ENCODE measurements around the gene TAL2. TPM values are rescaled to one million over a fixed set of nuclear protein-coding genes. Genes with fewer than 3 reads are reported as not detected.
A peak's percentile ranks its signal among the peaks of the same experiment; 100 is the strongest.

Gene TAL2
- total RNA-seq, 4 donors from 2014 or later, result not detected

- Histone ChIP-seq H3K4me3 (no peak overlapping the region), H3K4me1 (no peaks in the 10 kb centered on the region), H3K27me3 (no peaks in the 10 kb centered on the region), H3K27ac (no peak overlapping the region), H3K36me3 (no peaks in the 10 kb centered on the region), H3K9me3 (no peaks in the 10 kb centered on the region)
- no peak for DNase-seq
- no peak for TF ChIP-seq POLR2A (IDR thresholded peaks at IDR 0.05)
- TF ChIP-seq, protein P1, sequence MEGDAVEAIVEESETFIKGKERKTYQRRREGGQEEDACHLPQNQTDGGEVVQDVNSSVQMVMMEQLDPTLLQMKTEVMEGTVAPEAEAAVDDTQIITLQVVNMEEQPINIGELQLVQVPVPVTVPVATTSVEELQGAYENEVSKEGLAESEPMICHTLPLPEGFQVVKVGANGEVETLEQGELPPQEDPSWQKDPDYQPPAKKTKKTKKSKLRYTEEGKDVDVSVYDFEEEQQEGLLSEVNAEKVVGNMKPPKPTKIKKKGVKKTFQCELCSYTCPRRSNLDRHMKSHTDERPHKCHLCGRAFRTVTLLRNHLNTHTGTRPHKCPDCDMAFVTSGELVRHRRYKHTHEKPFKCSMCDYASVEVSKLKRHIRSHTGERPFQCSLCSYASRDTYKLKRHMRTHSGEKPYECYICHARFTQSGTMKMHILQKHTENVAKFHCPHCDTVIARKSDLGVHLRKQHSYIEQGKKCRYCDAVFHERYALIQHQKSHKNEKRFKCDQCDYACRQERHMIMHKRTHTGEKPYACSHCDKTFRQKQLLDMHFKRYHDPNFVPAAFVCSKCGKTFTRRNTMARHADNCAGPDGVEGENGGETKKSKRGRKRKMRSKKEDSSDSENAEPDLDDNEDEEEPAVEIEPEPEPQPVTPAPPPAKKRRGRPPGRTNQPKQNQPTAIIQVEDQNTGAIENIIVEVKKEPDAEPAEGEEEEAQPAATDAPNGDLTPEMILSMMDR (IDR thresholded peaks at IDR 0.05), result no peak
These were observed 19.5 kb downstream of the TAL2 start for GRCh38 chr9:105681724-105682123.

- DNase-seq, result no peak
- no peak overlapping the region for H3K4me3 ChIP-seq
- H3K9me3 ChIP-seq, result no peaks in the 10 kb centered on the region
- H3K36me3 ChIP-seq, result no peaks in the 10 kb centered on the region
- H3K4me1 ChIP-seq, result no peaks in the 10 kb centered on the region
- no peak overlapping the region for H3K27ac ChIP-seq
- no peak for TF ChIP-seq POLR2A (IDR thresholded peaks at IDR 0.05)
- TF ChIP-seq, protein P1 (IDR thresholded peaks at IDR 0.05), result no peak
- no peaks in the 10 kb centered on the region for H3K27me3 ChIP-seq
These were observed 21.5 kb downstream of the TAL2 start for GRCh38 chr9:105683688-105684275.

- H3K9me3 ChIP-seq, result no peaks in the 10 kb centered on the region
- H3K4me3 ChIP-seq, result no peak overlapping the region
- no peaks in the 10 kb centered on the region for H3K27me3 ChIP-seq
- no peaks in the 10 kb centered on the region for H3K36me3 ChIP-seq
- TF ChIP-seq, protein P1 (IDR thresholded peaks at IDR 0.05), result no peak
- no peak for TF ChIP-seq POLR2A (IDR thresholded peaks at IDR 0.05)
- no peak for DNase-seq
- no peaks in the 10 kb centered on the region for H3K4me1 ChIP-seq
- no peak overlapping the region for H3K27ac ChIP-seq
These were observed 24.7 kb downstream of the TAL2 start for GRCh38 chr9:105686936-105687335.

DNA sequence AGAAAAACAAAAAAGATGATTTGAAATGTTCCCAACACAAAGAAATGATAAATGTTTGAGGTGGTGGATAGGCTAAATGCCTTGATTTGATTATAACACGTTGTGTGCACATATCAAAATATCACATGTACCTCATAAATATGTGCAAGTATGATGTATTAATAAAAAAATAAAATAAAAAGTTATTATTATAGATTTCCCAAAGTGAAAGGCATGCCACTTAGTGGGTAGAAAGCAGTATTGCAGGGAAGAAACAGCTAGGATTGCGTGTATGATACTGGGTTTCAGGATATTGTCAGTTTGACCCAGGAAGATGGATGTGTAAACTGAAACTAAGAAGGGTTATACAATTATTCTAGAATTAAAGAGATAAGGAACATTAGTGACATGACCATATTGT, 28.5 kb downstream of the TAL2 start:
- no peaks in the 10 kb centered on the region for H3K27me3 ChIP-seq
- TF ChIP-seq POLR2A (IDR thresholded peaks at IDR 0.05), result no peak
- TF ChIP-seq, protein P1 (IDR thresholded peaks at IDR 0.05), result peak in 3 of 6 experiments; percentile 31 to 50 (median 40)
- peaks cover 0 to 9% (median 4%) of the 10 kb centered on the region in 4 donors for H3K4me1 ChIP-seq
- H3K27ac ChIP-seq, result no peak overlapping the region
- no peaks in the 10 kb centered on the region for H3K9me3 ChIP-seq
- no peaks in the 10 kb centered on the region for H3K36me3 ChIP-seq
- no peak overlapping the region for H3K4me3 ChIP-seq
- DNase-seq, result no peak

DNA sequence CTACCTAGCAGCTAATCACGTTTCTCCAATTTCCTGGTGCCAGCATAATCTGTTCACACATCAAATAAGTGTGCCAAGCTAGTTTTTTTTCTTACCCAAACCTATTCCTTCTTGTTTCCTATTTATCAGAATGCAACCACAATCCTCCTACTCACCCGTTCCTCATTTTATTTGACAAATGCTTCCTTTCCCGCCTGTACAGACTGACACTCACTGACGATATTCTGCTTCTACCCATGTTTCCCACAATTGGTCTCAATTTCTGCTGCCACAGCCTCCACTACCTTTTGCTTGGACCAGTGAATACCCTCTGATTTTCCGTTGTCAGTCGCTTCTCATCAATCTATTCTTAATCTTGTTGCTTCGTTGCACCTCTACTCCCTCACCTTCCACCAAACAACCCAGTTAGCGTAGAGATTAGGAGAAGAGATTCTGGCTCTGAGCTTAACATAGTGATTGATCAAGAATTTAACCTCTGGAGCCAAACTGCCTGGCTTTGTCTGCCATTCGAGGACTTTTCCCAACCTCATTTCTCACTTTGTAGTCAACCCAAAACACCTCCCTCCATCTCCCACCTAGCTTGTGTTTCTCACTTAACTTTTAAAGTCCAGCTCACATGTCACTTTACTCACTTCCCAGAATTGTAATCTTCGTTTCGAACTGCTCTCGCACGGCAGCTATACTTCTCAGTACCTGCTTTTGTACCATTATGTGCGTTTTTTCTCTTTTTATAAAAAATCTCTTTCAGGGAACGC, 31.4 kb downstream of the TAL2 start:
- Histone ChIP-seq H3K36me3 (no peaks in the 10 kb centered on the region), H3K27ac (peak overlapping the region in 1 of 4 donors; percentile 82), H3K4me3 (peak overlapping the region; percentile 77 to 97 (median 82)), H3K4me1 (peaks cover 0 to 9% (median 4%) of the 10 kb centered on the region in 4 donors), H3K9me3 (no peaks in the 10 kb centered on the region), H3K27me3 (no peaks in the 10 kb centered on the region)
- no peak for DNase-seq
- TF ChIP-seq, protein P1 (IDR thresholded peaks at IDR 0.05), result no peak
- TF ChIP-seq POLR2A (IDR thresholded peaks at IDR 0.05), result no peak
